ENCODE results near the gene HPS6. TPM values are rescaled to one million over a fixed set of nuclear protein-coding genes. Genes with fewer than 3 reads are reported as not detected.
A peak's percentile ranks its signal among the peaks of the same experiment; 100 is the strongest.

The HPS6 gene
- total RNA-seq, 1 experiment from 2014 or later, result 31.1 TPM

- Histone ChIP-seq H3K36me3 (replicated peaks; ENCODE audit: control insufficient read depth, insufficient read depth, low read length) (no peaks in the 10 kb centered on the region), H3K27me3 (ENCODE audit: control insufficient read depth, insufficient read depth, low read length) (no peaks in the 10 kb centered on the region), H3K4me3 (ENCODE audit: insufficient read depth, low read depth, low read length) (no peak overlapping the region)
- DNase-seq, result no peak
Measured at GRCh38 chr10:102059987-102060386, 5.2 kb upstream of the HPS6 start.

DNA sequence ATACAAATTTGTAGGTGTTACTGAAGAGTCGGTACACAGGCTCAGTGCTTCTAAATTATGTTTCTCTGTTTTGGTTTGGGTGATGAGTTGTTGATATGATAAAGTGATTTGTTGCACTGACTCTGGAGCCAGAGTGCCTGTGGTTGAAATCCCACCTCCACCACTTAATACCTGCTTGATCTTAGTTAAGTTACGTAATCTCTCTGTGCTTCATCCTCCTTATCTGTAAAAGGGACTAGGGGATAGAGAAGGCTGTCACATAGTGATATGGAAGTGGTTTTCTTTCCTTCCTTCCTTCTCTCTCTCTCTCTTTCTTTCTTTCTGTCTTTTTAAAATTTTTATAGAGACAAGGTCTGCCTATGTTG, 664 bp upstream of the HPS6 start:
- H3K27me3 ChIP-seq (ENCODE audit: control insufficient read depth, insufficient read depth, low read length), result no peaks in the 10 kb centered on the region
- DNase-seq, result no peak

DNA sequence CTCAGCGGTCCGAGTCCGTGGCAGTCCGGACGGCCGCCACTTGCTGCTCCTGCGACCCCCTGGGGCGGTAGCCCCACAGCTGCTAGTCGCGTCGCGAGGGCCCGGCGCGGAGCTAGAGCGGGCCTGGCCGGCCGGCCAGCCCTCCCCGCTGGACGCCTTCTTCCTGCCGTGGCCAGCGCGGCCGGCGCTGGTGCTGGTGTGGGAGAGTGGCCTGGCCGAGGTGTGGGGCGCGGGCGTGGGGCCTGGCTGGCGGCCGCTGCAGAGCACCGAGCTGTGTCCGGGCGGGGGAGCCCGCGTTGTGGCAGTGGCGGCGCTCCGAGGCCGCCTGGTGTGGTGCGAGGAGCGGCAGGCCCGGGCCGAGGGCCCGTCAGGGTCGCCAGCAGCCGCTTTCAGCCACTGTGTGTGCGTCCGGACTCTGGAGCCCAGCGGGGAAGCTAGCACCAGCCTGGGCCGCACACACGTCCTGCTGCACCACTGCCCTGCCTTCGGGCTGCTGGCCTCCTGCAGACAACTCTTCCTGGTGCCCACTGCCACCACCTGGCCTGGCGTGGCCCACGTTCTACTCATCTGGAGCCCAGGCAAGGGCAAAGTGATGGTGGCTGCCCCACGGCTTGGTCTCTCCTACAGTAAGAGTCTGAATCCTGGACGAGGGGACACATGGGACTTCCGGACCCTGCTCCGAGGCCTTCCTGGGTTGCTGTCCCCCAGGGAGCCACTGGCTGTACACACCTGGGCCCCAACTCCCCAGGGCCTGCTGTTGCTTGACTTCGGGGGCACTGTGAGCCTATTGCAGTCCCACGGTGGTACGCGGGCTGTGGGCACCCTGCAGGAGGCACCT, 631 bp downstream of the HPS6 start:
- H3K36me3 ChIP-seq (replicated peaks; ENCODE audit: control insufficient read depth, insufficient read depth, low read length), result no peaks in the 10 kb centered on the region; the same call in 1 of the 2 replicates
- peak; percentile 89 for DNase-seq
- peak overlapping the region; percentile 96 for H3K4me3 ChIP-seq (ENCODE audit: insufficient read depth, low read depth, low read length)
- no peaks in the 10 kb centered on the region for H3K27me3 ChIP-seq (ENCODE audit: control insufficient read depth, insufficient read depth, low read length)

More for the DNA sequence above, 664 bp upstream of the HPS6 start:
- Histone ChIP-seq H3K36me3 (replicated peaks; ENCODE audit: control insufficient read depth, insufficient read depth, low read length) (no peaks in the 10 kb centered on the region; the same call in 1 of the 2 replicates), H3K4me3 (ENCODE audit: insufficient read depth, low read depth, low read length) (peak overlapping the region; percentile 96; the same call in 1 of the 2 replicates)

GRCh38 chr10:102066399-102067088, 1.4 kb downstream of the HPS6 start:
- Histone ChIP-seq H3K4me3 (ENCODE audit: insufficient read depth, low read depth, low read length) (no peak overlapping the region), H3K27me3 (ENCODE audit: control insufficient read depth, insufficient read depth, low read length) (no peaks in the 10 kb centered on the region), H3K36me3 (replicated peaks; ENCODE audit: control insufficient read depth, insufficient read depth, low read length) (no peaks in the 10 kb centered on the region; the same call in 1 of the 2 replicates)
- DNase-seq, result peak; percentile 46

- Histone ChIP-seq H3K36me3 (replicated peaks; ENCODE audit: control insufficient read depth, insufficient read depth, low read length) (no peaks in the 10 kb centered on the region; the same call in 1 of the 2 replicates), H3K27me3 (ENCODE audit: control insufficient read depth, insufficient read depth, low read length) (no peaks in the 10 kb centered on the region), H3K4me3 (ENCODE audit: insufficient read depth, low read depth, low read length) (no peak overlapping the region)
- no peak for DNase-seq
Measured at GRCh38 chr10:102067091-102067916, 2.2 kb downstream of the HPS6 start.

- DNase-seq, result no peak
- no peaks in the 10 kb centered on the region for H3K27me3 ChIP-seq (ENCODE audit: control insufficient read depth, insufficient read depth, low read length)
Measured at GRCh38 chr10:102068216-102068615, 3.1 kb downstream of the HPS6 start.

DNA sequence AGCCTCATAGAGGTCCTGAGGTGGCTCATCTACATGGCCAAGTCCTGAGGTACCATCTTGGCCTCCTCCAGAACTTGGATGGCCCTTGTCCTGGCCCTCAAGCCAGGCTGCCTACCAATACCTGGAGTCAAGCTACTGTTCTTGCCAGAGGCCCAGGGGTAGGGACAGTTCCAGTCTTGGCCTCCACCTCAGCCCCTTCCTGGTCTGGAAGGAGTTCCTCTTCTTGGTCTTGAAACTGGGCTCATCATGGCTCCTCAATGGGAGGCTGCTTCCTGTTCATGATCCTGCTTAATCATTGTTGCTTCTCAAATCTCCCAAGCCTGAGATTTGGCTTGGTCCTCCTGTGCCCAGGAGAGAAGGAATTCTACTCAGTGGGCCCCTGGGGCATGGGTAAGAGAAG, 3.9 kb downstream of the HPS6 start:
- Histone ChIP-seq H3K4me3 (ENCODE audit: insufficient read depth, low read depth, low read length) (no peak overlapping the region), H3K36me3 (replicated peaks; ENCODE audit: control insufficient read depth, insufficient read depth, low read length) (no peaks in the 10 kb centered on the region; the same call in 1 of the 2 replicates), H3K27me3 (ENCODE audit: control insufficient read depth, insufficient read depth, low read length) (no peaks in the 10 kb centered on the region)
- no peak for DNase-seq

More at GRCh38 chr10:102068216-102068615, 3.1 kb downstream of the HPS6 start:
- Histone ChIP-seq H3K4me3 (ENCODE audit: insufficient read depth, low read depth, low read length) (no peak overlapping the region), H3K36me3 (replicated peaks; ENCODE audit: control insufficient read depth, insufficient read depth, low read length) (no peaks in the 10 kb centered on the region; the same call in 1 of the 2 replicates)

GRCh38 chr10:102072673-102073527, 7.8 kb downstream of the HPS6 start:
- Histone ChIP-seq H3K4me3 (ENCODE audit: insufficient read depth, low read depth, low read length) (no peak overlapping the region), H3K27me3 (ENCODE audit: control insufficient read depth, insufficient read depth, low read length) (no peaks in the 10 kb centered on the region), H3K36me3 (replicated peaks; ENCODE audit: control insufficient read depth, insufficient read depth, low read length) (no peaks in the 10 kb centered on the region)
- DNase-seq, result peak; percentile 84

GRCh38 chr10:102083541-102083940, 18.4 kb downstream of the HPS6 start:
- Histone ChIP-seq H3K36me3 (replicated peaks; ENCODE audit: control insufficient read depth, insufficient read depth, low read length) (no peaks in the 10 kb centered on the region), H3K27me3 (ENCODE audit: control insufficient read depth, insufficient read depth, low read length) (no peaks in the 10 kb centered on the region), H3K4me3 (ENCODE audit: insufficient read depth, low read depth, low read length) (no peak overlapping the region)
- DNase-seq, result no peak

DNA sequence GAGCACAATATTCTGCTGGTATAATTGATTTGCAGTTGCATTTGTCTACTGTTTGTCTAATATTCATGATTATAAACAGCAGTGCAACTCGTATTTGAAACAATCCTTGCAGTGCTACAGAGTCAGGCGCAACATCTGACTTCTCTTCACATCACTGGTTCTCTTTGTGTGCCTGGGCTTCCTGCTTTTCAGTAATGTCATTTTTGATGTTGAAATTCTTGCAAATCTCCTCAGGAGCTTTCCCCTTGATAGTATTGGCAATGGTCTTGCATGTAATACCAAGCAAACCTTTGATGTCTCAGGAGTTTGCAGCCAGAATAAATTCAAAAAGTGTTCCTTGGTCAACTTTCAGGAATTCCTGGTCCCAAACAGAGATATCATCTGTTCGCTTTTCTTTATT, 20.2 kb downstream of the HPS6 start:
- Histone ChIP-seq H3K27me3 (ENCODE audit: control insufficient read depth, insufficient read depth, low read length) (no peaks in the 10 kb centered on the region), H3K4me3 (ENCODE audit: insufficient read depth, low read depth, low read length) (no peak overlapping the region), H3K36me3 (replicated peaks; ENCODE audit: control insufficient read depth, insufficient read depth, low read length) (no peaks in the 10 kb centered on the region)
- no peak for DNase-seq

DNA sequence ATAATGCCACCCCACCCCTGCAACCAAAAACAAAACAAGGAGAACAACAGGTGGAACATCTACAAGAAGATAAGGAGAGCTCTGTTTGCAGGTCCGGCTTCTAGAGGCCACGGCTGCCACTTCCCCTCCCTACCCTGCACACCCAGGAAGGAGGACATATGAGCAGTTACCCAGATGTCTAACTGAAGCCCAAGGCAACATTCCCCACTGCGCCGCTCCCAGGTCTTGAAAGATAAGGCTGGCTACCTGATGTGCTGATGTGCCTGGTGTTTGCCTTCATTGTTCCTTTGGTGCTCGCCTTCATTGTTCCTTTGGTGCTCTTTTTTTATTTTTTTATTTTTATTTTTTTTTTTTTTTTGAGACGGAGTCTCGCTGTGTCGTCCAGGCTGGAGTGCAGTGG, 21.0 kb downstream of the HPS6 start:
- no peaks in the 10 kb centered on the region for H3K27me3 ChIP-seq (ENCODE audit: control insufficient read depth, insufficient read depth, low read length)
- no peak overlapping the region for H3K4me3 ChIP-seq (ENCODE audit: insufficient read depth, low read depth, low read length)
- H3K36me3 ChIP-seq (replicated peaks; ENCODE audit: control insufficient read depth, insufficient read depth, low read length), result no peaks in the 10 kb centered on the region
- no peak for DNase-seq

- Histone ChIP-seq H3K4me3 (ENCODE audit: insufficient read depth, low read depth, low read length) (no peak overlapping the region), H3K36me3 (replicated peaks; ENCODE audit: control insufficient read depth, insufficient read depth, low read length) (no peaks in the 10 kb centered on the region)
- no peak for DNase-seq
Measured at GRCh38 chr10:102090772-102091171, 25.6 kb downstream of the HPS6 start.

DNA sequence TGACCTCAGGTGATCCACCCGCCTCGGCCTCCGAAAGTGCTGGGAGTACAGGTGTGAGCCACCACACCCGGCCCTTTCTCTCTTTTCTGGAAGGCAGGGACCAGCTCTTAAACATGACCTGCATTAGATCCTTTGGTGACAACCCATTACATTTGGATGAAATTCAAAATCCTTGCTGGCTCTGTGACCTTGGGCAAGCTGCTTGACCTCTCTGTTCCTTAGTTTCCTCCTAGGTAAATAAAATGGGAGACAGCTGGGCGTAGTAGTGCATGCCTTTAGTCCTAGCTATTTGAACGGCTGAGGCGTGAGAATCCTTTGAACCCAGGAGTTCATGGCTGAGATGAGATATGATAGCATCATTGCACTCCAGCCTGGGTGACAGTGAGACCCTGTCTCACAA, 31.3 kb downstream of the HPS6 start:
- H3K36me3 ChIP-seq (replicated peaks; ENCODE audit: control insufficient read depth, insufficient read depth, low read length), result peaks cover 3% of the 10 kb centered on the region; the same call in 1 of the 2 replicates
- no peaks in the 10 kb centered on the region for H3K27me3 ChIP-seq (ENCODE audit: control insufficient read depth, insufficient read depth, low read length)
- no peak for DNase-seq
- H3K4me3 ChIP-seq (ENCODE audit: insufficient read depth, low read depth, low read length), result no peak overlapping the region

More at GRCh38 chr10:102090772-102091171, 25.6 kb downstream of the HPS6 start:
- no peaks in the 10 kb centered on the region for H3K27me3 ChIP-seq (ENCODE audit: control insufficient read depth, insufficient read depth, low read length)

DNA sequence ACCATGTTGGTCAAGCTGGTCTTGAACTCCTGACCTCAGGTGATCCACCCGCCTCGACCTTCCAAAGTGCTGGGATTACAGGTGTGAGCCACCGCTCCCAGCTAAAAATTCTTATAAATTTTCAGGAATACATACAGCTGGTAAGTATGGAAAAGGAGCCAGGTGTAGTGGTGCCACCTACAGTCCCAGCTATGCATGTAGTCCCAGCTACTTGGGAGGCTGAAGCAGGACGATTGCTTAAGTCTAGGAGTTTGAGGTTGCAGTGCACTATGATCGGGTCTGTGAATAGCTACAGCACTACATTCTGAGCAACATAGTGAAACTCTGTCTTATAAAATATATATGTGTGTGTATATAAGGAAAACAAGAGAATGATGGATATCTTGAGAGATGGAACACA, 36.0 kb downstream of the HPS6 start:
- DNase-seq, result no peak

More for the DNA sequence above, 36.0 kb downstream of the HPS6 start:
- peaks cover 12% of the 10 kb centered on the region for H3K36me3 ChIP-seq (replicated peaks; ENCODE audit: control insufficient read depth, insufficient read depth, low read length)
- H3K27me3 ChIP-seq (ENCODE audit: control insufficient read depth, insufficient read depth, low read length), result no peaks in the 10 kb centered on the region
- no peak overlapping the region for H3K4me3 ChIP-seq (ENCODE audit: insufficient read depth, low read depth, low read length)

All from H7 (cell line).